K562 (cell line): Measurements from ENCODE around the gene TAF11. TPM values are rescaled to one million over a fixed set of nuclear protein-coding genes. Genes with fewer than 3 reads are reported as not detected.

ENCODE experiments used
- ATF7 ChIP-seq: fragments of 450-650 bp; IDR thresholded peaks from 2 replicates; pipeline ENCODE4 v1.7.1; 2014; ENCODE audit warnings: mild to moderate bottlenecking, moderate library complexity
- BHLHE40 ChIP-seq: IDR thresholded peaks from 2 replicates; pipeline ENCODE4 v1.6.1; 2011; ENCODE audit warnings: low read length, improper control_type of control experiment
- BRF2 ChIP-seq: IDR thresholded peaks from 3 replicates; pipeline ENCODE4 v1.6.1; 2011; ENCODE audit warnings: borderline replicate concordance, mild to moderate bottlenecking; ENCODE audit not compliant: insufficient read length, insufficient read depth
- CCNT2 ChIP-seq: IDR thresholded peaks from 2 replicates; pipeline ENCODE4 v1.6.1; 2011; ENCODE audit warnings: borderline replicate concordance, low read depth, mild to moderate bottlenecking, moderate library complexity, mixed read lengths, low read length; ENCODE audit not compliant: insufficient read length; ENCODE audit errors: extremely low read depth
- ETV5 ChIP-seq: sonication (generic); formaldehyde crosslinking; IDR thresholded peaks from 2 replicates; pipeline ENCODE4 v1.4.0; 2020; ENCODE audit warnings: low read depth, mild to moderate bottlenecking, missing genetic modification reagents
- GMEB1 ChIP-seq: fragments of 250-450 bp; sonication (Bioruptor Pico); IDR thresholded peaks from 2 replicates; pipeline ENCODE4 v1.4.0; 2020; ENCODE audit warnings: mild to moderate bottlenecking
- HDAC2 ChIP-seq: fragments of 450-650 bp; IDR thresholded peaks from 2 replicates; pipeline ENCODE4 v1.6.1; 2016; ENCODE audit warnings: mild to moderate bottlenecking
- JUN ChIP-seq, 2 experiments: sonication (generic) in 1 of 2; formaldehyde crosslinking in 1 of 2; IDR thresholded peaks; 2 replicates each; pipeline versions ENCODE4 v1.6.1 to v1.8.0; 2012 to 2022; ENCODE audit warnings: borderline replicate concordance in 2 of 2, mild to moderate bottlenecking in 2 of 2, improper control_type of control experiment in 1 of 2, low read depth in 1 of 2, low read length in 1 of 2, missing genetic modification reagents in 1 of 2
- KLF13 ChIP-seq: fragments of 450-650 bp; IDR thresholded peaks from 2 replicates; pipeline ENCODE4 v1.6.1; 2016; ENCODE audit warnings: missing genetic modification characterization, low read depth, mild to moderate bottlenecking, missing compliant biosample characterization, moderate library complexity, borderline replicate concordance
- MBD2 ChIP-seq: sonication (generic); IDR thresholded peaks from 2 replicates; pipeline ENCODE4 v1.6.1; 2016; ENCODE audit warnings: low read depth, borderline replicate concordance
- MEIS2 ChIP-seq: fragments of 450-650 bp; IDR thresholded peaks from 2 replicates; pipeline ENCODE4 v1.6.1; 2014; ENCODE audit warnings: mild to moderate bottlenecking; ENCODE audit not compliant: partially characterized antibody
- MYC ChIP-seq, 2 experiments: fragments of 250-450 bp in 1 of 2; sonication (Bioruptor Pico) in 1 of 2; IDR thresholded peaks; 2 replicates each; pipeline versions ENCODE4 v1.5.1 to v1.6.1; 2012 to 2021; ENCODE audit warnings: low read depth in 2 of 2, borderline replicate concordance in 1 of 2, improper control_type of control experiment in 1 of 2, low read length in 1 of 2, mild to moderate bottlenecking in 1 of 2, moderate library complexity in 1 of 2
- NCOA1 ChIP-seq: fragments of 450-650 bp; IDR thresholded peaks from 2 replicates; pipeline ENCODE4 v1.6.1; 2016; ENCODE audit warnings: low read depth
- POLR2A ChIP-seq: fragments of 450-650 bp; conservative IDR thresholded peaks from 2 replicates; pipeline ENCODE4 v1.6.1; 2016
- PRMT5 ChIP-seq: sonication (generic); formaldehyde crosslinking; IDR thresholded peaks from 2 replicates; pipeline ENCODE4 v1.5.0; 2020; ENCODE audit warnings: missing genetic modification reagents
- RAD51 ChIP-seq: fragments of 450-650 bp; IDR thresholded peaks from 2 replicates; pipeline ENCODE4 v1.7.1; 2016; ENCODE audit warnings: low read depth, mild to moderate bottlenecking, borderline replicate concordance
- SUPT5H ChIP-seq: fragments of 450-650 bp; IDR thresholded peaks from 2 replicates; pipeline ENCODE4 v1.6.1; 2016
- TBL1XR1 ChIP-seq, 2 experiments: IDR thresholded peaks; 2 replicates each; pipeline ENCODE4 v1.6.1; 2012; ENCODE audit warnings: improper control_type of control experiment in 2 of 2, low read length in 2 of 2, mild to moderate bottlenecking in 1 of 2
- YBX1 ChIP-seq: fragments of 450-650 bp; IDR thresholded peaks from 2 replicates; pipeline ENCODE4 v1.7.1; 2016; ENCODE audit warnings: mild to moderate bottlenecking
- ZNF140 ChIP-seq: fragments of 250-450 bp; sonication (Bioruptor Pico); IDR thresholded peaks from 2 replicates; pipeline ENCODE4 v1.8.0; 2021; ENCODE audit warnings: moderate library complexity, mild to moderate bottlenecking, inconsistent platforms
- ZNF23 ChIP-seq: fragments of 250-450 bp; sonication (Bioruptor Pico); IDR thresholded peaks from 2 replicates; pipeline ENCODE4 v1.4.0; 2020; ENCODE audit warnings: mild to moderate bottlenecking
- ZNF384 ChIP-seq: IDR thresholded peaks from 2 replicates; pipeline ENCODE4 v1.6.1; 2012; ENCODE audit warnings: low read depth, low read length, improper control_type of control experiment
- ZNF431 ChIP-seq: sonication (generic); formaldehyde crosslinking; IDR thresholded peaks from 2 replicates; pipeline ENCODE4 v1.8.0; 2022; ENCODE audit warnings: mild to moderate bottlenecking, missing genetic modification reagents
- ZNF449 ChIP-seq: fragments of 250-450 bp; sonication (Bioruptor Pico); IDR thresholded peaks from 2 replicates; pipeline ENCODE4 v1.8.0; 2022; ENCODE audit warnings: moderate library complexity, mild to moderate bottlenecking, inconsistent platforms
- ZNF668 ChIP-seq: fragments of 250-450 bp; sonication (Bioruptor Pico); IDR thresholded peaks from 2 replicates; pipeline ENCODE4 v1.8.0; 2022; ENCODE audit warnings: mild to moderate bottlenecking, inconsistent platforms
- polyA plus RNA-seq, 8 experiments: library from polyadenylated mRNA; depleted of rRNA in 4 of 8; stranded (reverse) in 5 of 8; unstranded in 3 of 8; fragments of >200 nt; fragmentation: Nextera tagmentation in 2 of 8; fragmentation: Illumina TruSeq in 1 of 8; extraction: Ambion mirVana in 2 of 8; extraction: Trizol in 1 of 8; gene quantifications; 2 replicates each; pipeline versions ENCODE4 v1.2.1 to v1.2.3, GENCODE V29; 2011 to 2014; ENCODE audit warnings: inconsistent platforms in 1 of 8, missing spikeins in 1 of 8
- total RNA-seq, 7 experiments: library from RNA; depleted of rRNA in 6 of 7; stranded (reverse); fragments of >200 nt in 6 of 7; fragmentation: Illumina TruSeq in 2 of 7; extraction: Trizol in 2 of 7; gene quantifications; 2 replicates each; pipeline versions ENCODE4 v1.2.1 to v1.2.3, GENCODE V29; 2011 to 2021; ENCODE audit warnings: low replicate concordance in 1 of 7

Gene TAF11
- total and polyA plus RNA-seq, 9 of the 15 experiments (the other 6 are each of a cell fraction or from before 2014, with no cell fraction given): 40.9 to 91.9 (median 71.9) TPM

DNA sequence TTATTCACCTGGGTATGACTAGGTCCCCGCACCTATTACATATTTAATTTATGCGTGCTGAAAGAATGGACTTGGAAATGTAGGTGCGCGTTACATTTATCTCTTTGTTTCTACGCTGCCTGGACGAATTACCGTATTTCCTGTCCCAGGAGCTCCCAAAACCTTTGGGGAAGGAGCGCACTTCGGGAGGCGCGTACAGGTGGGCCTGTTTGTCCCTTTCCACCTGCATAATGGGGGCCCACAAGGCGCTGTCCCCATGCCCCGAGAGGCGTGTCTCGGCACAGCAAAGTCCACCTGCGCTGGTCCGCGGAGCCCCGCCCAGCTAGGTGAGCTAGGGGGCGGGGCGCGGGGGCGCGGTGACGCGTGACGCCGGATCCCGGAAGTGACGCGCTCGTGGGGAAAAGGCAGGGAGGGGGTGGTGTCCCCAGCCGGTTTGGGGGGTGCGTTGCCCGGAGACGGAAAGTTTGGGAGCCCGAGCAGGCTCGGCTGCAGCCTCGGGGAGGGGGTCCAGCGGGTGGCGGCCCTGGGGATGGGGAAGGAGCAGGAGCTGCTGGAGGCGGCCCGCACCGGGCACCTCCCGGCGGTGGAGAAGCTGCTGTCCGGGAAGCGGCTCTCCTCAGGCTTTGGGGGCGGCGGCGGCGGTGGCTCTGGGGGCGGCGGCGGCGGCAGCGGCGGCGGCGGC is 1.2 kb upstream of the TAF11 start, which contains the start of gene ANKS1A (continued):
- TF ChIP-seq BRF2 (no peak), YBX1 (no peak), MYC (IDR thresholded peaks at IDR 0.05; ENCODE audit: low read depth, low read length) (peak; percentile 60; the same call in 1 of the 2 replicates), MYC (CRISPR knock-in tag; IDR thresholded peaks at IDR 0.05; ENCODE audit: borderline replicate concordance, low read depth) (peak; percentile 55; the same call in 1 of the 2 replicates), ATF7 (peak; percentile 85), PRMT5 (CRISPR knock-in tag) (0 out of 2 replicates have a peak, but pooled peaks have one; percentile 17), SUPT5H (peak; percentile 63), MEIS2 (no peak), CCNT2 (peak; percentile 64), ZNF23 (CRISPR knock-in tag) (no peak), MBD2 (peak; percentile 66; the same call in 1 of the 2 replicates), RAD51 (no peak), POLR2A (peak; percentile 75), KLF13 (tag) (peak; percentile 97), ZNF668 (CRISPR knock-in tag) (no peak), GMEB1 (CRISPR knock-in tag) (peak; percentile 88), NCOA1 (peak; percentile 29; the same call in 1 of the 2 replicates), BHLHE40 (peak; percentile 57), HDAC2 (peak; percentile 70; the same call in 1 of the 2 replicates), ZNF431 (CRISPR knock-in tag) (peak; percentile 60; the same call in 1 of the 2 replicates), JUN (IDR thresholded peaks at IDR 0.05; ENCODE audit: borderline replicate concordance, low read depth, low read length) (peak; percentile 8; the same call in 1 of the 2 replicates), JUN (CRISPR knock-in tag; IDR thresholded peaks at IDR 0.05; ENCODE audit: borderline replicate concordance) (peak; percentile 24; the same call in 1 of the 2 replicates), TBL1XR1 (IDR thresholded peaks at IDR 0.05; ENCODE audit: low read length in 2 of 2) (0 out of 4 replicates have a peak, but pooled peaks of 1 of the 2 experiments have one; percentile 28), ZNF140 (CRISPR knock-in tag) (no peak), ETV5 (CRISPR knock-in tag) (peak; percentile 49; the same call in 1 of the 2 replicates), ZNF384 (no peak), ZNF449 (no peak)
